Brain microvascular endothelial cell (primary cell): ENCODE measurements around the gene TENT4A.

Experiments used
- DNase-seq: peaks from one replicate; pipeline ENCODE4 v3.0.0-alpha.2; 2020
- H3K27ac ChIP-seq: fragments of 250-450 bp; sonication (Bioruptor Pico); 2 replicates; pipeline ENCODE4 v1.5.1; 2020; ENCODE audit warnings: mild to moderate bottlenecking, moderate library complexity
- H3K27me3 ChIP-seq: fragments of 250-450 bp; sonication (Bioruptor Pico); replicated peaks from 2 replicates; pipeline ENCODE4 v1.5.1; 2020; ENCODE audit warnings: mild to moderate bottlenecking
- H3K36me3 ChIP-seq: fragments of 250-450 bp; sonication (Bioruptor Pico); replicated peaks from 2 replicates; pipeline ENCODE4 v1.5.1; 2020; ENCODE audit warnings: mild to moderate bottlenecking
- H3K4me3 ChIP-seq: 2 replicates; pipeline ENCODE4 v1.5.1; 2011; ENCODE audit warnings: low read depth, mild to moderate bottlenecking, control low read depth, low read length, moderate library complexity
- in situ Hi-C: cut with HindIII; loops from 2 replicates; pipeline ENCODE4 v1.10.0; 2017; ENCODE audit warnings: low sequenced_read_pairs, low pct_ligation_motif_present
- TF ChIP-seq, protein P1 (sequence below): IDR thresholded peaks from 2 replicates; pipeline ENCODE4 v1.5.1; 2011; ENCODE audit warnings: low read depth, mild to moderate bottlenecking, moderate library complexity, low read length, control low read depth, inconsistent platforms; ENCODE audit errors: missing control alignments

Gene TENT4A

DNA sequence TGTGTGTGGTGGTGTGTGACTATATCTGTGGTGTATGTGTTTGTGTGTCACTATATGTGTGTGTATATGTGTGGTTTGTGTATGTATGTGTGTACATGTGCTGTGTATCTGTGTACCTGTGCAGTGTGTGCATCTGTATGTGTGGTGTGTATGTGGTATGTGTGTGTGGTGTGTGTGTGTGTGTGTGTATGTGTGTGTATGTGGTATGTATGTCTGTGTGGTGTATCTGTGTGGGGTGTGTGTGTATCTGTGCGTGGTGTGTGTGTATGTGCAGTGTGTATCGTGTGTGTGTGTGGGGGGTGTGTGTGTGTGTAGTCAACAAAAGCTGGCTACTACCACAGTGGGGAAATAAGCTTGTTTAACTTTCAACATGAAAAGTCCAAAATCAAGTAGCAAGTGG lies 31.6 kb upstream of the TENT4A start:
- Histone ChIP-seq H3K36me3 (no peaks in the 10 kb centered on the region), H3K27me3 (no peaks in the 10 kb centered on the region), H3K4me3 (no peak overlapping the region), H3K27ac (no peak overlapping the region)
- DNase-seq = no peak
- TF ChIP-seq, protein P1, sequence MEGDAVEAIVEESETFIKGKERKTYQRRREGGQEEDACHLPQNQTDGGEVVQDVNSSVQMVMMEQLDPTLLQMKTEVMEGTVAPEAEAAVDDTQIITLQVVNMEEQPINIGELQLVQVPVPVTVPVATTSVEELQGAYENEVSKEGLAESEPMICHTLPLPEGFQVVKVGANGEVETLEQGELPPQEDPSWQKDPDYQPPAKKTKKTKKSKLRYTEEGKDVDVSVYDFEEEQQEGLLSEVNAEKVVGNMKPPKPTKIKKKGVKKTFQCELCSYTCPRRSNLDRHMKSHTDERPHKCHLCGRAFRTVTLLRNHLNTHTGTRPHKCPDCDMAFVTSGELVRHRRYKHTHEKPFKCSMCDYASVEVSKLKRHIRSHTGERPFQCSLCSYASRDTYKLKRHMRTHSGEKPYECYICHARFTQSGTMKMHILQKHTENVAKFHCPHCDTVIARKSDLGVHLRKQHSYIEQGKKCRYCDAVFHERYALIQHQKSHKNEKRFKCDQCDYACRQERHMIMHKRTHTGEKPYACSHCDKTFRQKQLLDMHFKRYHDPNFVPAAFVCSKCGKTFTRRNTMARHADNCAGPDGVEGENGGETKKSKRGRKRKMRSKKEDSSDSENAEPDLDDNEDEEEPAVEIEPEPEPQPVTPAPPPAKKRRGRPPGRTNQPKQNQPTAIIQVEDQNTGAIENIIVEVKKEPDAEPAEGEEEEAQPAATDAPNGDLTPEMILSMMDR = no peak
- in situ Hi-C loops = no loop called here

DNA sequence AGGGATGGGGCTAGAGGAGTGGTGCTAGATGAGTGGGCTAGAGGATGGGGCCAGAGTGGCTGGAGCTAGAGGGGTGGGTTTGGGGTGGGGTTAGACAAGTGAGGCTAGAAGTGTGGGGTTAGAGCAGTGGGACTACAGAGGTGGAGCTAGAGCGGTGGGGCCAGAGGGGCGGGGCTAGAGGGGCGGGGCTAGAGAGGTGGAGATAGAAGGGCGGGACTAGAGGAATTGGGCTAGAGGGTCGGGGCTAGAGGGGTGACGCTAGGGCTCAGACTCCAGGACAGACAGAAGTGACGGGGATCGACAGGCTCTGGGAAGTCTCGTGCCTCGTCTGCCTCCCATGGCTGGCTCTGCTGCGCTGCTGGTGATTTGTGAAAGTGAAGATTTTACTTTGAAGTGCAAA lies 31.0 kb upstream of the TENT4A start:
- TF ChIP-seq, protein P1 = no peak
- Histone ChIP-seq H3K4me3 (no peak overlapping the region), H3K27me3 (no peaks in the 10 kb centered on the region), H3K36me3 (no peaks in the 10 kb centered on the region), H3K27ac (no peak overlapping the region)
- no peak for DNase-seq
- in situ Hi-C loops = no loop called here

DNA sequence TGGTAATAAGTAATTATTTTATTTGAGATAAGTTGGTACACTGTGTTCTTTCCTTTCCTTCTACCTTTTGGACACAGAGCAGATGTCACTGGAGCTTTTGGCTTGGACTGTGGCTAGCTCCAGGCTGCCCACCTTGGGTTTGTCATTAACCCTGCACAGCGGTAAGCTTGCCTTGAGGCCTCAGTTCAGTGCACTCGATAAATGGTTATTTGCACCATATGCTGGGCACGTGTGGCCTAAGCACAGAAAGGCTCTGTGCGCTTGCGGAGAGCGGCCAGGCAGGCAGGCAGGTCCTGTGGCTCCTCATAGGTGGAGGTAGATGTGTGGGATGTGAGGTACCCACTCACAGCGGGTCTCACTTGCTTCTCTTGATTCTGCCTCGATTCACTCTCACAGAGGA lies 30.0 kb upstream of the TENT4A start:
- Histone ChIP-seq H3K36me3 (no peaks in the 10 kb centered on the region), H3K27me3 (no peaks in the 10 kb centered on the region), H3K27ac (no peak overlapping the region), H3K4me3 (no peak overlapping the region)
- in situ Hi-C loops = no loop called here
- DNase-seq = no peak
- TF ChIP-seq, protein P1 = no peak

DNA sequence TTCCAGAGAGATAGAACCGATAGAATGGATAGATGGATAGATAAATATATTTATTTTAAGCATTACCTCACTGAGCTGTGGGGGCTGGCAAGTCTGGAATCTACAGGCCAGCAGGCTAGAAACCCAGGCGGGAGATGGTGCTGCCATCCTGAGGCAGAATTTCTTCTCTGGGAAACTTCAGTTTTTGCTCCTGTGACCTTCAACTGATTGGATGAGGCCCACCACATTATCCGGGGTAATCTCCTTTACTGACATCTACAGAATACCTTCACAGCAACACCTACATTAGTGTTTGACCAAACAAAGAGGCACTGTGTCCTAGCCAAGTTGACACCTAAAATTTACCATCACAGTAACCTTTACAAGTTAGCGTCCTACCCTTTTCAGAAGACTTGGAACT lies 29.2 kb upstream of the TENT4A start:
- Histone ChIP-seq H3K27ac (no peak overlapping the region), H3K4me3 (no peak overlapping the region), H3K27me3 (no peaks in the 10 kb centered on the region), H3K36me3 (no peaks in the 10 kb centered on the region)
- DNase-seq = no peak
- in situ Hi-C loops = no loop called here
- TF ChIP-seq, protein P1 = no peak

DNA sequence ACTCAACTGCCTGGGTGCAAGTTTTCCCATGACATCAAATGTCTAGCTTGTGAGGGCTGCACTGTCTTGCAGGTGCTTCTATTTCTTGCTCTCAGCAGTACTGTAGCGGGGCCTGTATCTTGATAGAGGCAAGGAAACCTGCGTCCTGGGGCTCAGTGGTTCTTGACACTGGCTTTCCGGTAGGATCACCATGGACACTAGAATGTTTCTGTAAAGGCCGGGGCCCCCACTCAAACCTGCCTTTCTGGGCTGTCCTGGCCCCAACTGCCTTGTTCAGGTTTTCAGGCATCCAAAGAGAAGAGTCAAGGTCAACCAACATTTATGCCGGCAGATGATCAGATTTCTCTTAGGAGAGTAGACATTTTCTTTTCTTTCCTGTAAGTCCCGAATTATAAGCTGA lies 26.7 kb upstream of the TENT4A start:
- in situ Hi-C loops = no loop called here
- Histone ChIP-seq H3K36me3 (no peaks in the 10 kb centered on the region), H3K27ac (no peak overlapping the region), H3K4me3 (no peak overlapping the region), H3K27me3 (no peaks in the 10 kb centered on the region)
- TF ChIP-seq, protein P1 = no peak
- no peak for DNase-seq

DNA sequence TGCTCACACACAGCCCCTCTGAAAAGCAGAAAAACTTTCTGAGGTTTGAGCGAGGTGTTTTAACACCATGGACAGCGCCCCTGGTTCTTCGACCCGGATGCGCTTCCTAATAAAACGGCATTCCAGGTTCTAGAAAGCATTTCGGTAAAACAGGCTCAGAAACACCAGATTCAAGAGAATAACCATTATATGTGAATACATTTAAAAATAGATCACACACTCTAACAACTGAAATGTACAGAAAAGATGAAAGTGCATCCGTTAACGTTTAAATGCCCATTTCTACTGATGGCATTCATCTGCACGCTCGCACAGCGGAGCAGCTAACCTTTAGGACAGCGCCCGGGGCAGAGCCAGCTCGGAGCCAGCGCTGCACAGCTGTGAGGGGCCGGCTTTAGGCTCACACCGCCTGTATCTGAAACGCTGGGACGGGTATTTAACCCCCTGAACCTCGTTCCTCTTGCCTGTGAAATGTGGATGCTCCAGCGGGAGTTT lies 26.3 kb upstream of the TENT4A start:
- Histone ChIP-seq H3K27me3 (no peaks in the 10 kb centered on the region), H3K4me3 (peak overlapping the region; percentile 42), H3K27ac (no peak overlapping the region), H3K36me3 (no peaks in the 10 kb centered on the region)
- TF ChIP-seq, protein P1 = no peak
- DNase-seq = peak; percentile 35
- in situ Hi-C loops = no loop called here
